ENCODE measurements around the gene AKT1S1.

AKT1S1 gene

GRCh38 chr19:49907745-49908446, 30.7 kb upstream of the AKT1S1 start:
- DNase-seq (ENCODE audit: extremely low spot score): no peak
- CTCF ChIA-PET: interaction anchor here (0.7 to 1.7 kb wide), 5 partner anchors 8 to 20 kb away, joined by 3 to 7 read pairs (median 3); partner anchors contain the start of gene IL4I1
- no peak for TF ChIP-seq CTCF (IDR thresholded peaks at IDR 0.05; ENCODE audit: control extremely low read depth, extremely low read depth, low read depth, missing control alignments)
- POLR2A ChIA-PET: interaction anchor here (1.0 kb wide), 1 partner anchor 10 kb away, joined by 11 read pairs; no protein-coding TSS in a partner anchor

GRCh38 chr19:49906879-49907564, 29.9 kb upstream of the AKT1S1 start:
- ChIA-PET CTCF (interaction anchor here (0.7 to 1.7 kb wide), 5 partner anchors 9 to 21 kb away, joined by 3 to 7 read pairs (median 3); no protein-coding TSS in a partner anchor), POLR2A (interaction anchor here (0.9 to 1.0 kb wide), 2 partner anchors 11 to 23 kb away, joined by 3 to 11 read pairs; no protein-coding TSS in a partner anchor)
- DNase-seq (ENCODE audit: extremely low spot score): no peak
- TF ChIP-seq CTCF (IDR thresholded peaks at IDR 0.05; ENCODE audit: control extremely low read depth, extremely low read depth, low read depth, missing control alignments): no peak

GRCh38 chr19:49904136-49904535, 27.0 kb upstream of the AKT1S1 start:
- TF ChIP-seq CTCF (IDR thresholded peaks at IDR 0.05; ENCODE audit: control extremely low read depth, extremely low read depth, low read depth, missing control alignments): no peak
- ChIA-PET CTCF (interaction anchor here (1.1 to 1.3 kb wide), 2 partner anchors 9 to 11 kb away, joined by 3 to 4 read pairs; no protein-coding TSS in a partner anchor), POLR2A (no interaction called here)
- DNase-seq (ENCODE audit: extremely low spot score): no peak

- POLR2A ChIA-PET: interaction anchor here (1.0 kb wide), 1 partner anchor 33 kb away, joined by 4 read pairs; the partner anchor contains the start of gene NUP62
- DNase-seq (ENCODE audit: extremely low spot score): peak; percentile 81
Observed at GRCh38 chr19:49896863-49897621, 19.9 kb upstream of the AKT1S1 start, which contains the start of gene IL4I1. Gene IL4I1 (minus strand): TSS chr19:49896887. CDS start chr19:49896160, 727 bp downstream.

GRCh38 chr19:49895566-49896297, 18.6 kb upstream of the AKT1S1 start:
- ChIA-PET CTCF (interaction anchor here (0.7 to 3.1 kb wide), 4 partner anchors 14 to 32 kb away, joined by 3 to 15 read pairs (median 4); no protein-coding TSS in a partner anchor), POLR2A (interaction anchor here (1.2 kb wide), 1 partner anchor 14 kb away, joined by 4 read pairs; no protein-coding TSS in a partner anchor)
- TF ChIP-seq CTCF (IDR thresholded peaks at IDR 0.05; ENCODE audit: control extremely low read depth, extremely low read depth, low read depth, missing control alignments): no peak
- peak; percentile 48 for DNase-seq (ENCODE audit: extremely low spot score)

More at GRCh38 chr19:49896863-49897621, 19.9 kb upstream of the AKT1S1 start, which contains the start of gene IL4I1:
- no peak for TF ChIP-seq CTCF (IDR thresholded peaks at IDR 0.05; ENCODE audit: control extremely low read depth, extremely low read depth, low read depth, missing control alignments)
- CTCF ChIA-PET: interaction anchor here (1.0 to 1.4 kb wide), 4 partner anchors 9 to 22 kb away, joined by 3 to 4 read pairs (median 4); no protein-coding TSS in a partner anchor
